ENCODE data around the gene GNAI2.

Gene GNAI2

GRCh38 chr3:50264964-50265485, 29.0 kb downstream of the GNAI2 start:
- DNase-seq (ENCODE audit: insufficient read length, low spot score) (no peak), FAIRE-seq (no peak)
- TF ChIP-seq CTCF (IDR thresholded peaks at IDR 0.05; ENCODE audit: insufficient read depth, missing control alignments): no peak

- no peak for DNase-seq (ENCODE audit: insufficient read length, low spot score)
- no peak for FAIRE-seq
- TF ChIP-seq CTCF (IDR thresholded peaks at IDR 0.05; ENCODE audit: insufficient read depth, missing control alignments): no peak
These were observed 29.6 kb downstream of the GNAI2 start for GRCh38 chr3:50265571-50265970.

GRCh38 chr3:50266017-50266416, 30.0 kb downstream of the GNAI2 start:
- no peak for TF ChIP-seq CTCF (IDR thresholded peaks at IDR 0.05; ENCODE audit: insufficient read depth, missing control alignments)
- DNase-seq (ENCODE audit: insufficient read length, low spot score) (no peak), FAIRE-seq (no peak)

GRCh38 chr3:50266836-50267235, 30.8 kb downstream of the GNAI2 start:
- TF ChIP-seq CTCF (IDR thresholded peaks at IDR 0.05; ENCODE audit: insufficient read depth, missing control alignments): no peak
- DNase-seq (ENCODE audit: insufficient read length, low spot score) (no peak), FAIRE-seq (no peak)

- no peak for TF ChIP-seq CTCF (IDR thresholded peaks at IDR 0.05; ENCODE audit: insufficient read depth, missing control alignments)
- no peak for DNase-seq (ENCODE audit: insufficient read length, low spot score)
- no peak for FAIRE-seq
These were observed 31.4 kb downstream of the GNAI2 start for GRCh38 chr3:50267280-50267913.

- no peak for TF ChIP-seq CTCF (IDR thresholded peaks at IDR 0.05; ENCODE audit: insufficient read depth, missing control alignments)
- FAIRE-seq (no peak), DNase-seq (ENCODE audit: insufficient read length, low spot score) (no peak)
These were observed 32.3 kb downstream of the GNAI2 start for GRCh38 chr3:50268276-50268675.

- no peak for FAIRE-seq
- DNase-seq (ENCODE audit: insufficient read length, low spot score): no peak
- no peak for TF ChIP-seq CTCF (IDR thresholded peaks at IDR 0.05; ENCODE audit: insufficient read depth, missing control alignments)
These were observed 32.9 kb downstream of the GNAI2 start, which contains the start of gene SEMA3B for GRCh38 chr3:50268703-50269451. SEMA3B (plus strand) TSS chr3:50269147; CDS start chr3:50269241, 94 bp downstream.

All from D721Med (cell line).